ENCODE measurements around the gene SLC35G2.
"Not testable (repeated sequence)": the region's sequence is repeated elsewhere in the genome, so short reads cannot be mapped to it uniquely, and the experiment has no call there.

SLC35G2 gene

DNA sequence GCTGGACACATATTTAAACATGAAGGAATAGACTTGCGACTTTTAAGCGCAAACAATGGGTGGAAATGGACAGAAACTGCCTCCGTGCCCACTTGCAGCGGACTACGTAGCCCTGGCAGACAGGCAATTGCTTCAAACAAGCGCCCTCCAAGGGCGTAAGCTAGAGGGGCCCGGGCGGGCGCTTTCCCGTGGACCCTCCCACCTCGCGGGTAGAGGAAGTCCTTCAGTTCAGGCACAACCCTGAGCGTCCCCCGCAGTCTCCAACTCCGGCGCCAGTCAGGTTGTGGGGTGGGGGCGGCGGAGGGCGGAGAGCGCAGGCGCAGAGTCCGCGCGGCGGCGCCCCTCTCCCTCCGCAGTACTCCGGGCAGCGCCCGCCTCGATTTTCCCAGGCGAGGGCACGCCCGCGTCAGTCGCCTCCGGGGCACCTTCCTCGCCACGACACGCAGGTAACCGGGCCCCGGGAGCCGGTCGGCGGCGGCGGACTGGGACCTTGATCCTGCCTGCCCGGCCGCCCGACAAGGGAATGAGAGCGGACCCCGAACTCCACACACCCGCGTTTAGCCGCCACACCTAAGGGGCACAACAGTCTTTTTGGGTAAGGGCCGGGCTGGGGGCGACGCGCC is at the start of gene SLC35G2:
TSS of gene SLC35G2 (plus strand) at position 358 of the 623 bp plus-strand sequence. CDS start 35,335 bp downstream, outside the sequence.
- H3K27ac ChIP-seq, result peak within 1 kb of the TSS; percentile 36 to 91 (median 76)
- peak within 1 kb of the TSS; percentile 47 to 58 (median 53) for H3K4me3 ChIP-seq

DNA sequence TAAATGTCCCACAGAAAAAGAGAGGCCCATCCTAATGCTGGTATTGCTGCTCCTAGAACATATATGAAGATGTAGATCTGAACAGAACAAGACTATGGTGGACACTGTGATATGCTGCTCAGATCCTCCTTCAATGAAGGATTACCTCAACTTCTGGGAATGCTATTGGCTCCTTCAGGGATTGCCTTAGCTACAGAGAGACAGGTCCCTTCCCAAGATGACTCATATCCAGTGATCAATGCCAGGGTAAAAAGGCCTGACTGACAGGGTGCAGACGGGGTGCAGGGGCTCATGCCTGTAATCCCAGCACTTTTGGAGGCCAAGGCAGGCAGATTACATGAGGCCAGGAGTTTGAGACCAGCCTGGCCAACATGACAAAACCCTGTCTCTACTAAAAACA is 46.2 kb upstream of the SLC35G2 start:
- H3K27ac ChIP-seq, result no peak overlapping the region
- no peak overlapping the region for H3K4me3 ChIP-seq

DNA sequence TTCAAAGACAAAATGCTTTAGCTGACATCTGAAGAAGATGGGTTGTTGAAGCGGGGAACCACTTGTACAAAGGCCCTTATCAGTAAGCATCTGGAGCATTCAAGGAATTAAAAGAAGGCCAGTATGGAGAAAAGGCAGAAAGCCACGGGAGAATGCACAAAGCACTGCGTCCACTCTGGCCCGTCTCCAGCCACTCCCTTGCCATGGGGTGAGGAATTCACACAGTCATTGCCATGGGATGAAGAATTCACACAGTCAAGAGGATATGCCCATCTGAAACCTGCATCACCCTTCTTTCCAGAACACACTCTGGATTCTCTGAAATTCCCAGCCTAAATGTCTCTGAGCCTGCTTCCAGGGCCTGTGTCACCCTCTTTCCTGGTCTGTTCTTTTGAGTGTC is 40.1 kb upstream of the SLC35G2 start:
- no peak overlapping the region for H3K4me3 ChIP-seq
- no peak overlapping the region for H3K27ac ChIP-seq

DNA sequence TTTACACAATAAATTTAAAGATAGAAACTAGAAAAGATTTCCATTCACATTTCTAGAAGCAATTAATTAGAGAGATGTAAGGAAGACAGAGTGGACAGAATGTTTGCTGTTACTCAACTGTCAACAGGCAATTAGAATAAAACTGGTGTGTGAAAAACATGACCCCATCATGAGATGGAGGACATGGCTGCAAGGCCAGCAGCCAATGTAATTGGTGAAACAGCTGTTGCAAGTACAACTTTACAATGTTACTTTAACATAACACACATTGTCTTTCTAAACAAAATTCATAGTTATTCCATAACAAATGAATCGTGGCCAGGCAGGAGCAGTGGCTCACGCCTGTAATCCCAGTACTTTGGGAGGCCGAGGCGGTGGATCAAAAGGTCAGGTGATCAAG is 38.2 kb upstream of the SLC35G2 start:
- H3K27ac ChIP-seq, result no peak overlapping the region
- H3K4me3 ChIP-seq, result no peak overlapping the region

DNA sequence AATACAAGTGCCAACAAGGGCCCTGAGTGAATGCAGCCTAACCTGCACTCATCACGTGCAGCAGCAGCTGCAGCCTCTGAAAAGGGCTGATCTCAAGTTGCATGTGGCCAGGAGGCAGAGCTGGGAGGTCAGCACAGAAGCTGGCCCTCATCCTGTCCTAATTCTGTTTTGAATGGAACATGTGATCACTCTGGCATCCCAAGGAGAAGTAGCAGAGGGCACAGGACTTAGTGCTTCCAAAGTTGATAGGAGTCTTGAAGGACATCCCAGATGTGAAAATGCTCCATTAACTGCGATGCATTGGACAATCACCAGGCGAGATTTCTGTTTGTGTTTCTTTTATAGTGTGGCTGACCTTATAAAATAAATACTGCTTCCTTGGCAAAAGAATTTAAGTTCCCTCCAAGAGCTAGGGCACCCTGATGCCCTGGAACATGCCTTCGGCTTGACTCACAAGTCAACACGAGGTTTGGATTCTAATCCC is 35.2 kb upstream of the SLC35G2 start:
- H3K27ac ChIP-seq, result no peak overlapping the region

DNA sequence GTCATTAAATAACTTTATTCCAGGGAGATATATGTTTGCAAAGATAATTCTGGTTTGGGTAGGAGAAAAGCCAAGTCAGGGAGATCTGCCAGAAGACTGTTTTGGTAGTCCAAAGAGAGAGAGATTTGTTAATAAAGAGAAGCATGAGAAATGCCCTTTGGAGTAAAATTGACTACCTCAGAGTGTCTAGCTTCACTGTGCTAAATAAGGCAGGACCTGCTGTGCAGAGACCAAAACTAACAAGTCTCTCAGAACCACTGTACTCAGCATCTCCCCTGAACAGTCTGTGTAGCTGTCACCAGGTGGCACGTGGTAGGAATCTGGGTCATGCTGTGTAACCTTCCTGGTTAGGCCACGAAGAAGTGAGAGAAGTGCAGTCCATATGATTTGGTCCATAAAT is 31.6 kb upstream of the SLC35G2 start:
- peak overlapping the region in 12 of 21 experiments; percentile 0 to 75 (median 46) for H3K27ac ChIP-seq
- H3K4me3 ChIP-seq, result no peak overlapping the region

More for the DNA sequence above, 35.2 kb upstream of the SLC35G2 start:
- no peak overlapping the region for H3K4me3 ChIP-seq

DNA sequence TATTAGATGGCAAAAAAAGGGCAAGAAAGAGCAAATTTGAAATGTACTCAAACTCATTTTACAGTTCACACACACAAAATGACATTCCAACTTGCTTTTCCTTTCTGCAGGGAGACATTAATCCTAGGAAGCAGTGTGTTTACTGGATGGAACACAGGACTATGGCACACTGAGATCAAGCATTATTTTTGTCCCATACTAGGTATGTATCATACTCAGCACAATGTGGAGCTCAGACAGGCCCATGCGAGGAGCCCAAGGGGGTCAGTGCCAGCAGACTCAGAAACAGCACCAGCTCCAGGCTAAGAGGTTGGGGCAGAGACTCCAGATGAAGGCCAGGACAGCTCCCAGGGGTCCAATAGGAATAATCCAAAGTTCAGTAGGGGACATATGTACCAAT is 30.8 kb upstream of the SLC35G2 start:
- Histone ChIP-seq H3K4me3 (no peak overlapping the region), H3K27ac (no peak overlapping the region)

DNA sequence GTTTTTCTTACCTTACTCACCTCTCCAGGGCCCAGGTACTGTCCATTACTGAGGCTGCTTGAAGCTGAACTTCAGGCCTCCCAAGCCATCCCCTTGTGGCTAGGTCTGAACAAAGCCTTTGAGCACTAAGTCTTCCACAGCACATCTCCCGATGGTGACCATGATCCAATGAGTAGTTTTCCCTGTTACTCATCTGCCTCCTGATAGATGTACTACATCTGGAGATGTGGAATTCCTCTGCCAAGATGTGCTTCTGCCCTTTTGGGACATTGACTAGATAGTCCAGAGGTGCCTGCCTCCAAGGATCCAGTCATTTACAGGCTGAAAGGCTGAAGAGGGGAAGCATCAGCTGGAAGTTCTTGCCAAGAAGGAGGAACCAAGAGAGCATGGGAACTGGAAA is 28.9 kb upstream of the SLC35G2 start:
- H3K4me3 ChIP-seq, result no peak overlapping the region
- no peak overlapping the region for H3K27ac ChIP-seq

DNA sequence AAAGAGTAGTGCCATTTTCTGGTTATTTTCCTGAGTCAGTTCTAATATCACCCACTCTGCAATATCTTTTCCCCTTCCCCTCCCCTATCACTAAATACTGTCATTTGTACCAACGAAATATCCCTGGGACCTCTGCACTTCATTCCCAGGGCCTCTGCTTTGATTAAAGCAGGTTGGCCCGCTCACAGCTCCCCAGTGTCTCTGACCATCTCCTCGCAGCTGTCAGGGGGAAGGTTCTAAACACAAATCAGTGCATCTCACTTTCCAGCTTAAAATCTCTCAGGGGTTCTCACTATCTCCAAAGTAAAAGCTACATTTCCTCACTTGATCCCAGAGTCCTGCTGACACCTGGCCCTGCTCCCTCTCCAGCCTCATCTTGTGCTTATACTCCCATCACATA is 28.1 kb upstream of the SLC35G2 start:
- no peak overlapping the region for H3K27ac ChIP-seq

DNA sequence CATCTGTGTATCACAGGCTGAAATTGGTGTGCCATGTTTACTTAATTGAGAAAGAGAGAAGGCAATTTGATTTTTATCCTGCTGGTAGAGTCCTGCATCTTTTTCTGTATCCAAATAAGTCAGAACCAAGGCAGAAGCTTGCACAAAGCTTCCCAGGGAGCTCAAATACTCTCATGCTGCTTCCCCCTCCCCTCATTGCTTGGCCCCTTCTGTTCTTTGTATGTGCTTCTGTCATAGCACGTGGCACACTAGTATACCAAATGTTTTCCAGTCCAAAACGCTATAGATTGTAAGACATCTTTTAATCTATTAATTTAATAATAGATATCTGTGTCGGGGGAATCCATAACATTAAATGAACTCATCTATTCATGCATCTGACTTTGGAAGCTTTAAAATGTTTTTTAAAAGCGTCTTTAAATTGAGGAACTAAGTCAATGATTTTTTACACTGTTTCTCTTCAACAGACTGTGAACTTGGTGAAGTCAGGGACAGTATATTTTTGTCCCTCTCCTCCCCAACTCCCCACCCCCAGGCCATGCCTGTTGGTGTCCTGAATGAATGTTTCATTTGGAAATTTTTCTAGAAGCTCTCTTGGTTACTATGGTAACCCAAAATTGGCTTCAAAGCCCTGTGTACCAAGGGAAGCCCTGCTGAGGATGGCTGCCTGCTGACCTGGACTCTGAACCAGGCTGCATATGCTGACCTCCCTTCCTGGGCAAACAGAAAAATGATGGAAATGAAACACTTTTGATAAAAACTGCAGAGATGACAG is 26.2 kb upstream of the SLC35G2 start:
- H3K4me3 ChIP-seq, result no peak overlapping the region
- H3K27ac ChIP-seq, result no peak overlapping the region

More for the DNA sequence above, 28.1 kb upstream of the SLC35G2 start:
- H3K4me3 ChIP-seq, result no peak overlapping the region

DNA sequence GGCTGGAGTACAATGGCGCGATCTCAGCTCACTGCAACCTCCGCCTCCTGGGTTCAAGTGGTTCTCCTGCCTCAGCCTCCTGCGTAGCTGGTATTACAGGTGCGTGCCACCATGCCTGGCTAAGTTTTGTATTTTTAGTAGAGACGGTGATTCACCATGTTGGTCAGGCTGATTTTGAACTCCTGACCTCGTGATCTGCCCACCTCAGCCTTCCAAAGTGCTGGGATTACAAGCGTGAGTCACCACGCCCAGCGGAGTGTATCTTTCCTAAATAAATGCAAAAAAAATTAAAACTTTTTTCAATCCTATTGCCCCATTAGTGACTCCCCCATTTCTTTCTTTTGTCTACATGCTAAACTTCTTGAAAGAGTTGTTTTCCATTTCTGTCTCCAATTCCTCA is 17.8 kb upstream of the SLC35G2 start:
- peak overlapping the region in 1 of 21 experiments; percentile 12 for H3K27ac ChIP-seq

DNA sequence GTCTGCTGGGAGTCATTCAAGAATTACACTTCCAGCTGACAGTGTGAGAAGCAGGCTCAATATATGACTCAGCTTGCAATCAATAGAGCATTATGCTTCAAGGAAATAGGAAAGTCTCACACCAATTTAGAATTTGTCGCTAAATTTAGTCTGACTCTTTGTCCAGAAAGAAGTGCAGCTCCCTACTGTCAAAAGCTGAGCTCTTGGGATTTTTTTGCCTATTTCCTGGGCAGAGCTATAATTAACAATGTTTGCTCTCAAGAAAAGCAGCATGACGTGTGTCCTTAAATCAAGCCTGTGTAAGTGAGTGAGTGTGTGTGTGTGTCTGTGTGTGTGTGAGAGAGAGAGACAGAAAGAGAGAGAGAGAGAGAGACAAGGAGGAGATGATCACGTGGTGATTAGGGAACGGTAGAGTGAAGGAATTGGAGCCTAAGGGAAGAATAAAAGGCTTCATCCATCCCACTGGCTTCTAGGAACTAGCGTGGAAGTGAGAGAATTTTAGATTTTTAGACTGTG is 16.4 kb upstream of the SLC35G2 start:
- Histone ChIP-seq H3K27ac (peak overlapping the region in 2 of 21 experiments; percentile 39 to 57), H3K4me3 (no peak overlapping the region)

More for the DNA sequence above, 17.8 kb upstream of the SLC35G2 start:
- not testable (repeated sequence) for H3K4me3 ChIP-seq

DNA sequence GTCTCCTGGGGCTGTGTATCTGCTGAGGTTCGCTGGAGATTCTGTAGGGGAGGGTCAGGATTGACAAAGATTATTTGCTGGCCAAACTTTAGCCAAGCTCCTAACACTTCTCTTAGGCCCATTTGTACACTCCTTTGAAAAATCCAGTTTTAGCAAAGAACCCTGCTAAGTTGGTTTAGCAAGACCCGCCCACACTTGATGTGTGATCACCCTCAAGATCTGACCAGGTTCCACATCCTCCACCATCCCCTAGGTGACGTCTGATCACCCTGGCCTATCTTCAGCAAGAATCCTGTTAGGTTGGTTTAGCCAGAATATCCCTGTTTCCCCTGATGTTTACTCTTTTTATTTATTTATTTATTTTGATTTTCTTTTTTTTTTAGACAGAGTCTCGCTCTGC is 14.8 kb upstream of the SLC35G2 start:
- no peak overlapping the region for H3K4me3 ChIP-seq
- H3K27ac ChIP-seq, result no peak overlapping the region

DNA sequence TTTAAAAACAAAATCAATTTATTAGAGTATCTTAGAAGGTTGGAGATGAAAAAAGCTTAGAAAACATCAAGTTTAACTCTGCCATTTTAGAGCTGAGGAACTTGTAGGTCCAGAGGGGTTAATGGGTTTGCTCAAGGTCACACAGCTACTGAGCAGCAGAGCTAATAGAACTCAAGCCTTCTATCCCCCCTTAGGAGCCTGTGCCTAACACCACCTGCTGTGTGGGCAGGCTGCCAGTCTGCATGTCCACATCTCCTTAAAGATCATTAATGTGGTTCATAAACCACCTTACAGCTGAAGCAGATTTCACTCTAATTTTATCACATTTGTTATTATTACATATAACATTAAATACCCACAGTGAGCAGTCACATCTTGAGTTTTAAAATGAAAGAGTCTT is 14.1 kb upstream of the SLC35G2 start:
- H3K27ac ChIP-seq, result no peak overlapping the region
- H3K4me3 ChIP-seq, result no peak overlapping the region

DNA sequence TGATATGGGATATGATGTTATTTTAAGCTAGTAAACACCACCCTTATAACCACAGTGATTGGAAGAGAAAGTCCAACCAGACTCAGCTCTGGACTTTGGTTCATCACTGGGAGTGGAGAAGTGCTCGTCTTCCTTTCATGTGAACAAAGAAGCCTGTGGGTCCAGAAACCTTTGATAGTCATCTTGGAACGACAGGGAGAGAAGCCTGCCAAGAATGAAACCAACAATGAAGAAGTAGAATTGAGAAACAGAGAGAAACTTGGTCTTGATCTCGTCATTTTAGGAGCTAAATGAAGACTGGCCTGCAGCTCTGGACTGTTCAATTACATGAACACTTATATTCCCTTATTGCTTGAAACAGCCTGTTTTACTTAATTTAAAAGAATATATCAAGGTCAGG is 13.1 kb upstream of the SLC35G2 start:
- H3K4me3 ChIP-seq, result no peak overlapping the region

DNA sequence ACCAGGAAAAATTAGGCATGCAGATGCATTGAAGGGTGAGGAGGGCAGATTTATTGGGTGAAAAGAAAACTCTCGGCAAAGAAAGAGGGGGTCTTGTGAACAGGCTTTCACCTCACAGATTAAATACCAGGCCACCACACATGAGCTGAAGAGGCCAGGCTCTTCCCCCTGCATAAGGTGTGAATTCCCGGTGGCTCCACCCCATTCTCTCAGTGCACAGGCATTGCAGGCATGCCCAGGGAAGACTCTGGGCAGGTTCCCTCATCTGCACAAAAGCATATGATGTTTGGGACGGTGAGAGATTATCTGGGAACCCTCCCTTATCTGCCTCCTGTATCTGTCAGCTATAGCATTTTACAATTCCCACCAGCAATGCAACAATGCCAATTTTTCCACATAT is 7.2 kb upstream of the SLC35G2 start:
- Histone ChIP-seq H3K27ac (no peak overlapping the region), H3K4me3 (no peak overlapping the region)

More for the DNA sequence above, 13.1 kb upstream of the SLC35G2 start:
- no peak overlapping the region for H3K27ac ChIP-seq

DNA sequence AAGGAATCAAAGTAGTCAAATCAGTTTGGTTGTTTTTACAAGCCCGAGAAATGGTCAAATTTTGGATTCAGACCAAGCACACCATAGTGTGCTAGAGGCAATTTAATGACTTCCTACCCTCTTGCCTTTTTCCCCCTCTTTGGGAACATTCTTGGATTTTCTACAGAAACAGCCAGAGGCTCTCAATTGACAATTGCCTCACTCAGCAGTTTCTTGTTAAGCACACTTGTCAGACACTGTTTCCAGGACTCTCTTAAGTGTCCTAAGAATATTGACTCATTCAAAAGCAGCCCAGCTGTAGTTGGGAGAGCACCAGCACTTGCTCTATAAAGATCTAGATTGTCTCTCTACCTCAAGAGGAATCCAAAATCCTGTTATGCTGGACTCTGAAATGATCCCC is 1.5 kb upstream of the SLC35G2 start:
- Histone ChIP-seq H3K4me3 (no peak overlapping the region), H3K27ac (peak overlapping the region in 1 of 21 experiments; percentile 61)

DNA sequence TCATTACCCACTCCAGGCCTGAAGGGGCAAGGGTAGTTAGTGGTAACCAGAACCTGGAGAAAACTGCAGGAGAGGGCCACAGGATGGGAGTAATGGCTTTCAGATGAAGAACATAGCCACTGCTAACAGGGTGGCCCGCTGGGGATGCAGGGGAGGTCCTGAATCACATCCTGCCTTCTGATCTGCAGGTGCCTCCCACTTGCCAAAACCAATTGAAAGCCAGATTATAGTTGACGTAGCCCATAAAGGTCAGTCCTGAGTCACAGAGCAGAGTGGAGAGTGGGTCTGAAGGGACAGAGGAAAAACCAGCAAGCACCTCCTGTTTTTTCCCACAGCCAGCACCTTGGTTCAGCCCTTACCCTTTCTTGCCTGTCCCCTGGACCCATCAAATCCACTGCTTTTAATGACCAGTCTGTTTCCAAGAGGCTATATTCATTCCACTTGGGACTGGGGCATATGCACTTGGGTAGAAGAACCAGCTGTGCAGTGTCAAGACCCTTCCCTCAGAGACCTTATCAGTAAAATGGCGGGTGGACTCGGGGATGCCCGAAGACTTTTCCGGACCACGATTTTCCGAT is 646 bp upstream of the SLC35G2 start:
- H3K27ac ChIP-seq, result peak overlapping the region in 20 of 21 experiments; percentile 36 to 91 (median 78)
- peak overlapping the region; percentile 47 to 58 (median 53) for H3K4me3 ChIP-seq

DNA sequence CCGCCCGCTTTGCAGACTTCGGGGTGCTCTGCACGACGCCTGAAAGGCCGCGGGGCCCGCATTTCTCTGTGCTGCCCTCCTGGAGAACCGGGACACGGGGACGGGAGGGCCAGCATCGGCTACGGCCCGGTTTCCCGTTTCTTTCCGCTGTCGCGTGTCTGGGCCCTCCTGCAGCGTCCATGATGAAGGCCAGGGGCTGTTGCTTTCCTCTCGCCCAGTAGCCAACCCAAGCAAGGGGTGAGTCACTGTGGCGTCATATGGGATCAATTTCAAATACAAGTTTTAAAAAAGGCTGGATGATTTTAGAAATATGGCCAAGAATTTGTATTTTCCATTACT is 435 bp downstream of the SLC35G2 start:
- Histone ChIP-seq H3K4me3 (peak overlapping the region; percentile 47 to 58 (median 53)), H3K27ac (peak overlapping the region; percentile 36 to 91 (median 76))
